Panc1 (cell line): ENCODE data around the gene MLKL. TPM values are rescaled to one million over a fixed set of nuclear protein-coding genes. Genes with fewer than 3 reads are reported as not detected.

Experiments used
- ATAC-seq: fragments of 200-7000 bp; cut with Tn5 transposase; 2 replicates; pipeline ENCODE4 v1.9.1; 2020; ENCODE audit warnings: mild to moderate bottlenecking, moderate library complexity
- BruUV-seq: library from RNA; stranded (reverse); fragments of 400-500 nt; replicated peaks from 2 replicates; lab custom pipeline; 2021; lab: Mats Ljungman, UMichigan
- CTCF ChIA-PET: fragments of 300-600 bp; sonication (Branson Sonifier 250); formaldehyde crosslinking; loops from one replicate; lab custom pipeline; 2022; ENCODE audit warnings: antibody characterized with exemption; lab: Charles Lee
- POLR2A ChIA-PET: fragments of 300-600 bp; sonication (Branson Sonifier 250); formaldehyde crosslinking; loops from one replicate; lab custom pipeline; 2022; ENCODE audit warnings: antibody characterized with exemption; lab: Charles Lee
- DNase-seq: peaks from one replicate; pipeline ENCODE4 v3.0.0-alpha.2; 2010; ENCODE audit warnings: low read depth, low spot score
- H3K27ac ChIP-seq: 2 replicates; pipeline ENCODE4 v1.5.1; 2011; ENCODE audit warnings: mild to moderate bottlenecking, low read length, inconsistent platforms
- H3K27me3 ChIP-seq: fragments of 200-500 bp; sonication (Bioruptor generic); 2 replicates; pipeline ENCODE4 v1.6.0; 2014; ENCODE audit warnings: low read length, inconsistent platforms; ENCODE audit not compliant: control insufficient read depth, insufficient read depth
- H3K36me3 ChIP-seq: fragments of 200-500 bp; sonication (Bioruptor generic); 2 replicates; pipeline ENCODE4 v1.5.1; 2014; ENCODE audit warnings: inconsistent platforms, mild to moderate bottlenecking, low read length, moderate library complexity; ENCODE audit not compliant: control insufficient read depth, insufficient read depth
- H3K4me1 ChIP-seq: 2 replicates; pipeline ENCODE4 v1.5.1; 2011; ENCODE audit warnings: inconsistent platforms, mild to moderate bottlenecking, low read length, moderate library complexity; ENCODE audit not compliant: control insufficient read depth, insufficient read depth
- H3K4me3 ChIP-seq, 2 experiments: 2 replicates each; pipeline ENCODE4 v1.5.1; 2011 to 2012; ENCODE audit warnings: low read depth in 2 of 2, low read length in 2 of 2, mild to moderate bottlenecking in 2 of 2, inconsistent platforms in 1 of 2, moderate library complexity in 1 of 2
- H3K9me3 ChIP-seq: fragments of 200-500 bp; sonication (Bioruptor generic); 2 replicates; pipeline ENCODE4 v1.5.1; 2014; ENCODE audit warnings: low read depth, mild to moderate bottlenecking, inconsistent platforms, low read length, moderate library complexity; ENCODE audit not compliant: control insufficient read depth, insufficient read depth
- POLR2AphosphoS5 ChIP-seq: IDR thresholded peaks from 2 replicates; pipeline ENCODE4 v1.6.1; 2012; ENCODE audit warnings: mild to moderate bottlenecking, low read depth, low read length, moderate library complexity
- SIN3A ChIP-seq: IDR thresholded peaks from 2 replicates; pipeline ENCODE4 v1.6.1; 2012; ENCODE audit warnings: low read depth, mild to moderate bottlenecking, low read length, moderate library complexity, borderline replicate concordance; ENCODE audit not compliant: insufficient read depth
- TCF7L2 ChIP-seq: IDR thresholded peaks from 2 replicates; pipeline ENCODE4 v1.6.1; 2011; ENCODE audit warnings: mild to moderate bottlenecking, low read depth, low read length, inconsistent platforms
- in situ Hi-C: cut with HindIII; loops from 2 replicates; pipeline ENCODE4 v1.10.0; 2016; ENCODE audit warnings: low sequenced_read_pairs, low pct_unique_long_range_greater_than_20kb
- intact Hi-C: fragments of 100-400 bp; cut with micrococcal nuclease; formaldehyde crosslinking; loops from one replicate; pipeline ENCODE4 v1.10.0; 2022; ENCODE audit not compliant: unreplicated experiment
- total RNA-seq: library from RNA; stranded (reverse); gene quantifications from one replicate; pipeline ENCODE4 v1.2.1, GENCODE V29; 2021; ENCODE audit not compliant: unreplicated experiment
- TF ChIP-seq, protein P1 (sequence below): fragments of 450-650 bp; IDR thresholded peaks from 2 replicates; pipeline ENCODE4 v1.5.1; 2017; ENCODE audit warnings: mild to moderate bottlenecking
- TF ChIP-seq, protein P2 (sequence below), 2 experiments: IDR thresholded peaks; 2 replicates each; pipeline ENCODE4 v1.6.1; 2011 to 2012; ENCODE audit warnings: low read depth in 2 of 2, control low read depth in 1 of 2, low read length in 1 of 2, mild to moderate bottlenecking in 1 of 2, moderate library complexity in 1 of 2; ENCODE audit not compliant: insufficient read depth in 1 of 2

MLKL gene
- total RNA-seq, 1 experiment from 2014 or later, result 4.8 TPM

DNA sequence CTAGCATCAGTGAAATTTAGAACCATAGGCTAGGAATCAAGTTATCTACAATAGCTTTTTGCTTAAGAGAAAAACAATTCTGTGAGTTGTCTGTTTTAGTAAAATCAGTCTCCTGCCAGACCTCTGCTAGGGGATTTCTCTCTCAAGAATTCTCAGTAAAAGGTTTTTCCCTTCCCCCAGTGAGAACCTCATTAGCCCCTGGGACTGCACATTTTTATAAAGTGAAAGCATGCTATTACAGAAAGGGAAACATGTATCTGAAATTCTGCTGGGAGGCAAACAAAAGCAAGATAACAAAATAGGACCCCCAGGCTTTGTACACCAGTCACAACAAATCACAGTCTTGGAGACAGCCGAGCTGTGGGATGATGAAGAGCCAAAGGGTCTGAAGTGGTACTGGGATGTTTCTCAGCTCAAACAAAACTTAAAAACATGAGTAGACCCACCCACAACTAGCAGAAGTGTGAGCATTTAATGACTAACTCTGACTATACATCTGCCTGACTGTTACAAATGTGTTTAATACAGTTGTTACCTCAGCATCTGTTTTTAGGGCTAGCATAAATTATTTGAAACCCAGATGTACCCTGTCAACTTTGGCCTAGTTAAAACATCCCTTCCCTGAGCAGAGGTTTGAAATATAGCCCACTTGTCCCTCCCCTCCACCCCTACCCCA, 73.8 kb downstream of the MLKL start:
- ChIA-PET POLR2A (no interaction called here), CTCF (no interaction called here)
- DNase-seq (no peak), ATAC-seq (no peak)
- H3K4me3 ChIP-seq, result no peak overlapping the region
- H3K36me3 ChIP-seq, result peaks cover 52% of the 10 kb centered on the region
- TF ChIP-seq, protein P1, sequence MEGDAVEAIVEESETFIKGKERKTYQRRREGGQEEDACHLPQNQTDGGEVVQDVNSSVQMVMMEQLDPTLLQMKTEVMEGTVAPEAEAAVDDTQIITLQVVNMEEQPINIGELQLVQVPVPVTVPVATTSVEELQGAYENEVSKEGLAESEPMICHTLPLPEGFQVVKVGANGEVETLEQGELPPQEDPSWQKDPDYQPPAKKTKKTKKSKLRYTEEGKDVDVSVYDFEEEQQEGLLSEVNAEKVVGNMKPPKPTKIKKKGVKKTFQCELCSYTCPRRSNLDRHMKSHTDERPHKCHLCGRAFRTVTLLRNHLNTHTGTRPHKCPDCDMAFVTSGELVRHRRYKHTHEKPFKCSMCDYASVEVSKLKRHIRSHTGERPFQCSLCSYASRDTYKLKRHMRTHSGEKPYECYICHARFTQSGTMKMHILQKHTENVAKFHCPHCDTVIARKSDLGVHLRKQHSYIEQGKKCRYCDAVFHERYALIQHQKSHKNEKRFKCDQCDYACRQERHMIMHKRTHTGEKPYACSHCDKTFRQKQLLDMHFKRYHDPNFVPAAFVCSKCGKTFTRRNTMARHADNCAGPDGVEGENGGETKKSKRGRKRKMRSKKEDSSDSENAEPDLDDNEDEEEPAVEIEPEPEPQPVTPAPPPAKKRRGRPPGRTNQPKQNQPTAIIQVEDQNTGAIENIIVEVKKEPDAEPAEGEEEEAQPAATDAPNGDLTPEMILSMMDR, result no peak
- TF ChIP-seq, protein P2, sequence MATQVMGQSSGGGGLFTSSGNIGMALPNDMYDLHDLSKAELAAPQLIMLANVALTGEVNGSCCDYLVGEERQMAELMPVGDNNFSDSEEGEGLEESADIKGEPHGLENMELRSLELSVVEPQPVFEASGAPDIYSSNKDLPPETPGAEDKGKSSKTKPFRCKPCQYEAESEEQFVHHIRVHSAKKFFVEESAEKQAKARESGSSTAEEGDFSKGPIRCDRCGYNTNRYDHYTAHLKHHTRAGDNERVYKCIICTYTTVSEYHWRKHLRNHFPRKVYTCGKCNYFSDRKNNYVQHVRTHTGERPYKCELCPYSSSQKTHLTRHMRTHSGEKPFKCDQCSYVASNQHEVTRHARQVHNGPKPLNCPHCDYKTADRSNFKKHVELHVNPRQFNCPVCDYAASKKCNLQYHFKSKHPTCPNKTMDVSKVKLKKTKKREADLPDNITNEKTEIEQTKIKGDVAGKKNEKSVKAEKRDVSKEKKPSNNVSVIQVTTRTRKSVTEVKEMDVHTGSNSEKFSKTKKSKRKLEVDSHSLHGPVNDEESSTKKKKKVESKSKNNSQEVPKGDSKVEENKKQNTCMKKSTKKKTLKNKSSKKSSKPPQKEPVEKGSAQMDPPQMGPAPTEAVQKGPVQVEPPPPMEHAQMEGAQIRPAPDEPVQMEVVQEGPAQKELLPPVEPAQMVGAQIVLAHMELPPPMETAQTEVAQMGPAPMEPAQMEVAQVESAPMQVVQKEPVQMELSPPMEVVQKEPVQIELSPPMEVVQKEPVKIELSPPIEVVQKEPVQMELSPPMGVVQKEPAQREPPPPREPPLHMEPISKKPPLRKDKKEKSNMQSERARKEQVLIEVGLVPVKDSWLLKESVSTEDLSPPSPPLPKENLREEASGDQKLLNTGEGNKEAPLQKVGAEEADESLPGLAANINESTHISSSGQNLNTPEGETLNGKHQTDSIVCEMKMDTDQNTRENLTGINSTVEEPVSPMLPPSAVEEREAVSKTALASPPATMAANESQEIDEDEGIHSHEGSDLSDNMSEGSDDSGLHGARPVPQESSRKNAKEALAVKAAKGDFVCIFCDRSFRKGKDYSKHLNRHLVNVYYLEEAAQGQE (IDR thresholded peaks at IDR 0.05; ENCODE audit: insufficient read depth in 1 of 2, low read depth in 2 of 2, low read length in 1 of 2), result no peak
- TF ChIP-seq POLR2AphosphoS5, result no peak
- TF ChIP-seq SIN3A, result no peak
- TF ChIP-seq TCF7L2, result no peak
- BruUV-seq, result no TSS peak
- intact Hi-C loops (no loop called here), in situ Hi-C loops (no loop called here)
- H3K9me3 ChIP-seq, result no peaks in the 10 kb centered on the region
- H3K4me1 ChIP-seq, result no peaks in the 10 kb centered on the region
- H3K27ac ChIP-seq, result no peak overlapping the region
- H3K27me3 ChIP-seq, result no peaks in the 10 kb centered on the region

DNA sequence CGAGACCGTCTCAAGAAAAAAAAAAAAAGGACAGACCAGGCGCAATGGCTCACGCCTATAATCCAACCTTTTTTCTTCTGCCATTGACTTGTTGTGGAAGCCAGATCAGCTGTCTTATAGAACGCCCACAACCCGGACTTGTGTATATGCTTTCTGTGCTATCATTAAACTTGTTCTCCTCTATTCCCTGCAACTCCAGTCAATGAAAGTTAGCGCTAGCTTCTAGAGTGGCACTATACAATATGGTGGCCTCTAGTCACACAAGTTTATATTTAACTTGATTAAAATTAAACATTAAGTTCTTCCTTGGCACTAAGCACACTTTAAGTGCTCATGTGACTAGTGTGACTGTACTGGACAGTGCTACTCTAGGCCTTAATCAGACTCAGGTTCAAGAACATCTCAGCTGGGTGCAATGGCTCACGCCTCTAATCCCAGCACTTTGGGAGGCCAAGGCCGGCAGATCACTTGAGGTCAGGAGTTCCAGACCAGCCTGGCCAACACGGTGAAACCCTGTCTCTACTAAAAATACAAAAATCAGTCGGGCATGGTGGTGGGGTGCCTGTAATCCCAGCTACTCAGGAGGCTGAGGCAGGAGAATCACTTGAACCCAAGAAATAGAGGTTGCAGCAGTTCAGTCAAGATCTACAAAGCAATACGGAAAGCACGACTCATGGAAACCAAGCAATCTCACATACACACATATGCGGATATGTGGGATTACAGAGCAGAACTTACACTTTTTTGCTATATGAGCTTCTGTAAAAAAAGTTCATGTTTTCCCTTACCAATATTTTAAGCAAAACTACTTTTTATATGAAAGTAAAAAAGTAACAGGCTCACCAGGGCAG, 74.9 kb downstream of the MLKL start:
- no peak for DNase-seq
- Histone ChIP-seq H3K9me3 (no peaks in the 10 kb centered on the region), H3K27ac (no peak overlapping the region), H3K4me1 (no peaks in the 10 kb centered on the region), H3K36me3 (peaks cover 46% of the 10 kb centered on the region), H3K4me3 (no peak overlapping the region), H3K27me3 (no peaks in the 10 kb centered on the region)
- no TSS peak for BruUV-seq
- in situ Hi-C loops, result no loop called here
- no peak for ATAC-seq
- CTCF ChIA-PET, result no interaction called here
- POLR2A ChIA-PET, result no interaction called here
- TF ChIP-seq, protein P1, result no peak
- TF ChIP-seq SIN3A (no peak), POLR2AphosphoS5 (no peak), TCF7L2 (no peak)
- TF ChIP-seq, protein P2 (IDR thresholded peaks at IDR 0.05; ENCODE audit: insufficient read depth in 1 of 2, low read depth in 2 of 2, low read length in 1 of 2), result no peak
- intact Hi-C loops, result no loop called here
